Measurements from ENCODE around the gene ANKS1B.

ANKS1B gene

GRCh38 chr12:99079811-99080210 lies 904.9 kb downstream of the ANKS1B start:
- no peaks in the 10 kb centered on the region for H3K36me3 Mint-ChIP-seq
- no peak for DNase-seq
- no peaks in the 10 kb centered on the region for H3K9me3 Mint-ChIP-seq
- H3K4me3 Mint-ChIP-seq, result no peak overlapping the region
- no peak overlapping the region for H3K27ac Mint-ChIP-seq
- no peaks in the 10 kb centered on the region for H3K27me3 Mint-ChIP-seq
- H3K4me1 Mint-ChIP-seq, result no peaks in the 10 kb centered on the region
- CTCF ChIA-PET, result no interaction called here

- CTCF ChIA-PET, result interaction anchor here (1.2 kb wide), 1 partner anchor 26 kb away, joined by 3 read pairs; no protein-coding TSS in a partner anchor
- H3K27ac Mint-ChIP-seq, result no peak overlapping the region
- H3K4me1 Mint-ChIP-seq, result no peaks in the 10 kb centered on the region
- H3K9me3 Mint-ChIP-seq, result no peaks in the 10 kb centered on the region
- no peak for DNase-seq
- no peaks in the 10 kb centered on the region for H3K27me3 Mint-ChIP-seq
- no peaks in the 10 kb centered on the region for H3K36me3 Mint-ChIP-seq
- H3K4me3 Mint-ChIP-seq, result no peak overlapping the region
Observed at GRCh38 chr12:99068993-99069747, 915.6 kb downstream of the ANKS1B start.

- DNase-seq, result no peak
- Mint-ChIP-seq H3K4me3 (no peak overlapping the region), H3K27me3 (no peaks in the 10 kb centered on the region), H3K4me1 (no peaks in the 10 kb centered on the region), H3K36me3 (no peaks in the 10 kb centered on the region), H3K9me3 (no peaks in the 10 kb centered on the region), H3K27ac (no peak overlapping the region)
- CTCF ChIA-PET, result no interaction called here
Observed at GRCh38 chr12:99067171-99067785, 917.5 kb downstream of the ANKS1B start.

GRCh38 chr12:99066726-99067125 lies 918.0 kb downstream of the ANKS1B start:
- Mint-ChIP-seq H3K4me1 (no peaks in the 10 kb centered on the region), H3K27ac (no peak overlapping the region)

GRCh38 chr12:99063182-99063581 lies 921.6 kb downstream of the ANKS1B start:
- Mint-ChIP-seq H3K4me1 (no peaks in the 10 kb centered on the region), H3K27me3 (no peaks in the 10 kb centered on the region), H3K9me3 (no peaks in the 10 kb centered on the region), H3K4me3 (no peak overlapping the region), H3K27ac (no peak overlapping the region), H3K36me3 (no peaks in the 10 kb centered on the region)
- CTCF ChIA-PET, result no interaction called here
- DNase-seq, result no peak

More at GRCh38 chr12:99066726-99067125, 918.0 kb downstream of the ANKS1B start:
- no peaks in the 10 kb centered on the region for H3K36me3 Mint-ChIP-seq
- H3K9me3 Mint-ChIP-seq, result no peaks in the 10 kb centered on the region
- DNase-seq, result no peak
- CTCF ChIA-PET, result no interaction called here
- H3K4me3 Mint-ChIP-seq, result no peak overlapping the region
- no peaks in the 10 kb centered on the region for H3K27me3 Mint-ChIP-seq

GRCh38 chr12:99059824-99060511 lies 924.8 kb downstream of the ANKS1B start:
- Mint-ChIP-seq H3K4me3 (no peak overlapping the region), H3K9me3 (no peaks in the 10 kb centered on the region), H3K27me3 (no peaks in the 10 kb centered on the region), H3K4me1 (no peaks in the 10 kb centered on the region), H3K36me3 (no peaks in the 10 kb centered on the region), H3K27ac (no peak overlapping the region)
- DNase-seq, result no peak
- CTCF ChIA-PET, result no interaction called here

GRCh38 chr12:99057670-99058069 lies 927.1 kb downstream of the ANKS1B start:
- Mint-ChIP-seq H3K27me3 (no peaks in the 10 kb centered on the region), H3K4me3 (no peak overlapping the region), H3K4me1 (no peaks in the 10 kb centered on the region), H3K27ac (no peak overlapping the region), H3K9me3 (no peaks in the 10 kb centered on the region), H3K36me3 (no peaks in the 10 kb centered on the region)
- CTCF ChIA-PET, result no interaction called here
- DNase-seq, result no peak

GRCh38 chr12:99056186-99056585 lies 928.5 kb downstream of the ANKS1B start:
- H3K4me1 Mint-ChIP-seq, result no peaks in the 10 kb centered on the region
- no peaks in the 10 kb centered on the region for H3K27me3 Mint-ChIP-seq
- H3K36me3 Mint-ChIP-seq, result no peaks in the 10 kb centered on the region
- no peak overlapping the region for H3K27ac Mint-ChIP-seq
- H3K9me3 Mint-ChIP-seq, result no peaks in the 10 kb centered on the region
- no peak for DNase-seq
- no peak overlapping the region for H3K4me3 Mint-ChIP-seq
- CTCF ChIA-PET, result no interaction called here

- H3K4me3 Mint-ChIP-seq, result no peak overlapping the region
- H3K9me3 Mint-ChIP-seq, result no peaks in the 10 kb centered on the region
- no peaks in the 10 kb centered on the region for H3K36me3 Mint-ChIP-seq
- CTCF ChIA-PET, result no interaction called here
- H3K27ac Mint-ChIP-seq, result no peak overlapping the region
- no peak for DNase-seq
- no peaks in the 10 kb centered on the region for H3K4me1 Mint-ChIP-seq
- H3K27me3 Mint-ChIP-seq, result no peaks in the 10 kb centered on the region
Observed at GRCh38 chr12:99055299-99055698, 929.4 kb downstream of the ANKS1B start.

- no peak for DNase-seq
- Mint-ChIP-seq H3K27me3 (no peaks in the 10 kb centered on the region), H3K9me3 (no peaks in the 10 kb centered on the region), H3K4me1 (no peaks in the 10 kb centered on the region), H3K4me3 (no peak overlapping the region), H3K36me3 (no peaks in the 10 kb centered on the region), H3K27ac (no peak overlapping the region)
- CTCF ChIA-PET, result no interaction called here
Observed at GRCh38 chr12:99054601-99055128, 930.1 kb downstream of the ANKS1B start.

GRCh38 chr12:99053616-99054362 lies 930.9 kb downstream of the ANKS1B start:
- Mint-ChIP-seq H3K36me3 (no peaks in the 10 kb centered on the region), H3K4me3 (no peak overlapping the region), H3K27ac (no peak overlapping the region), H3K9me3 (no peaks in the 10 kb centered on the region), H3K4me1 (no peaks in the 10 kb centered on the region), H3K27me3 (no peaks in the 10 kb centered on the region)
- CTCF ChIA-PET, result no interaction called here
- DNase-seq, result no peak

GRCh38 chr12:99049774-99050173 lies 935.0 kb downstream of the ANKS1B start:
- no peak overlapping the region for H3K27ac Mint-ChIP-seq
- no peaks in the 10 kb centered on the region for H3K36me3 Mint-ChIP-seq
- no peak for DNase-seq
- H3K27me3 Mint-ChIP-seq, result no peaks in the 10 kb centered on the region
- H3K4me3 Mint-ChIP-seq, result no peak overlapping the region
- CTCF ChIA-PET, result no interaction called here
- no peaks in the 10 kb centered on the region for H3K4me1 Mint-ChIP-seq
- peaks cover 6% of the 10 kb centered on the region for H3K9me3 Mint-ChIP-seq

- H3K4me1 Mint-ChIP-seq, result no peaks in the 10 kb centered on the region
- CTCF ChIA-PET, result interaction anchor here (0.8 kb wide), 1 partner anchor 722 kb away, joined by 3 read pairs; no protein-coding TSS in a partner anchor
- no peak for DNase-seq
- no peak overlapping the region for H3K4me3 Mint-ChIP-seq
- peaks cover 6% of the 10 kb centered on the region for H3K9me3 Mint-ChIP-seq
- no peaks in the 10 kb centered on the region for H3K27me3 Mint-ChIP-seq
- H3K36me3 Mint-ChIP-seq, result no peaks in the 10 kb centered on the region
- H3K27ac Mint-ChIP-seq, result no peak overlapping the region
Observed at GRCh38 chr12:99045158-99045557, 939.6 kb downstream of the ANKS1B start.

- Mint-ChIP-seq H3K4me1 (no peaks in the 10 kb centered on the region), H3K4me3 (no peak overlapping the region), H3K9me3 (peaks cover 6% of the 10 kb centered on the region), H3K27ac (no peak overlapping the region), H3K27me3 (no peaks in the 10 kb centered on the region), H3K36me3 (no peaks in the 10 kb centered on the region)
- CTCF ChIA-PET, result interaction anchor here (0.6 to 2.4 kb wide), 7 partner anchors 27 to 1510 kb away, joined by 3 to 8 read pairs (median 3); no protein-coding TSS in a partner anchor
- DNase-seq, result peak; percentile 58
Observed at GRCh38 chr12:99043319-99043914, 941.3 kb downstream of the ANKS1B start.

All from activated naive CD4-positive, alpha-beta T cell treated with anti-CD3 and anti-CD28 coated beads, Interleukin-2, amount 10 ng/mL, durations not matched to agents 7 days and 5 days (primary cell).